ENCODE results near the gene IGSF10. TPM values are rescaled to one million over a fixed set of nuclear protein-coding genes. Genes with fewer than 3 reads are reported as not detected.
"Not testable (repeated sequence)": the region's sequence is repeated elsewhere in the genome, so short reads cannot be mapped to it uniquely, and the experiment has no call there.

The IGSF10 gene
- polyA plus RNA-seq (ENCODE audit: insufficient read length in 10 of 10): 10 to 100 TPM in 7 of 10 donors, 1 to 10 TPM in 3; 2.0 to 36.1 (median 15.6) TPM
- long read RNA-seq, donor 1: 0 reads
- long read RNA-seq, donor 2: 0 reads
- long read RNA-seq, donor 3: 0 reads
- long read RNA-seq, donor 4, partial matches to known transcripts: 11 of 11 reads
- long read RNA-seq, donor 4, other reads (novel, unspliced or antisense): 0 of 11 reads
- long read RNA-seq, donor 5: 0 reads
- long read RNA-seq, donor 6: 0 reads
- long read RNA-seq, donor 7: 0 reads
- long read RNA-seq, donor 8: 0 reads
- long read RNA-seq, donor 9: 0 reads

- DNase-seq: peak; percentile 15 to 70 (median 42)
Observed at GRCh38 chr3:151460774-151461450, at the start of gene IGSF10. IGSF10 (minus strand) TSS chr3:151461061; CDS start chr3:151458709, 2,352 bp downstream.

DNA sequence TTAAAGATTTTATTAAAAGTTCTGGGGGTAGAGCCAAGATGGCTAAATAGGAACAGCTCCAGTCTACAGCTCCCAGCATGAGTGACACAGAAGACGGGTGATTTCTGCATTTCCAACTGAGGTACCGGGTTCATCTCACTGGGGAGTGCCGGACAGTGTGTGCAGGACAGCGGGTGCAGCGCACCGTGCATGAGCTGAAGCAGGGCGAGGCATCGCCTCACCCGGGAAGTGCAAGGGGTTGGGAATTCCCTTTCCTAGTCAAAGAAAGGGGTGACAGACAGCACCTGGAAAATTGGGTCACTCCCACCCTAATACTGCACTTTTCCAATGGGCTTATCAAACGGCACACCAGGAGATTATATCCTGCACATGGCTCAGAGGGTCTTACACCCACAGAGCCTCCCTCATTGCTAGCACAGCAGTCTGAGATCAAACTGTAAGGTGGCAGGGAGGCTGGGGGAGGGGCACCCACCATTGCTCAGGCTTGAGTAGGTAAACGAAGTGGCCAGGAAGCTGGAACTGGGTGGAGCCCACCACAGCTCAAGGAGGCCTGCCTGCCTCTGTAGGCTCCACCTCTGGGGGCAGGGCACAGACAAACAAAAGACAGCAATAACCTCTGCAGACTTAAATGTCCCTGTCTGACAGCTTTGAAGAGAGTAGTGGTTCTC, 48.7 kb upstream of the IGSF10 start:
- not testable (repeated sequence) for DNase-seq

GRCh38 chr3:151504606-151505005, 43.7 kb upstream of the IGSF10 start:
- DNase-seq: no peak

- DNase-seq: no peak
Observed at GRCh38 chr3:151503074-151503473, 42.2 kb upstream of the IGSF10 start.

DNA sequence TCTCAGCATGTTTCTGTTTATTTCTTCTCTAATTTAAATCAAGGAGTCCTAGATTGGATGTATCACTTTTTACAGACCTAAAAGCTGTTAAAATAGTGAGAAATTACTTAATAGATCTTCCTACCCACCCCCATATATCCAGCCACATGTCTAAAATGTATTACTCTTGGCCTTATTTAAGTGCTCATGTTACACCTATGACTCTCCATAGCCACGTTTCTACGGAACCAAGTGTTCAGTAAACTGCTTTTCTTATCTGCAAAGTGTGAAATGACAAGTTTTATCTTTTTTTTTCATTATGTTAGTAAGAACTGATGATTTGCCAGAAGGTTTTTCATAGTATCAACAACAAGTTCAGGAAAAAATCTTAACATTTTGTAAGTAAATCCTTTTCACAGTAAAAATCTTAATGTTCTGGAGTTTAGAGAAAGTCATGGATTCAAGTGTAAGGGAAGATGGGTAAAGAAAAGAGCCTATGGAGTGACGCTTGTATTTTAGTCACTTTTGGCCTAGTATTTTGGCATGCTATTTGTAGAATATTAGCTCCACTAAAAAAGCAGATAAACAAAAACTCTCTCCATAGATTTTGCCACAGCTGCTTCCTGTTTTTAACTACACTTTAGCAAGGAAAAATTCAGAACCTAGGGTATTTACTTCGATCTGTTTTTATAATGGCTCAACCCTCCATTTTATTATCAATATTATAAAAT, 41.2 kb upstream of the IGSF10 start:
- DNase-seq: peak in 1 of 3 donors; percentile 43

DNA sequence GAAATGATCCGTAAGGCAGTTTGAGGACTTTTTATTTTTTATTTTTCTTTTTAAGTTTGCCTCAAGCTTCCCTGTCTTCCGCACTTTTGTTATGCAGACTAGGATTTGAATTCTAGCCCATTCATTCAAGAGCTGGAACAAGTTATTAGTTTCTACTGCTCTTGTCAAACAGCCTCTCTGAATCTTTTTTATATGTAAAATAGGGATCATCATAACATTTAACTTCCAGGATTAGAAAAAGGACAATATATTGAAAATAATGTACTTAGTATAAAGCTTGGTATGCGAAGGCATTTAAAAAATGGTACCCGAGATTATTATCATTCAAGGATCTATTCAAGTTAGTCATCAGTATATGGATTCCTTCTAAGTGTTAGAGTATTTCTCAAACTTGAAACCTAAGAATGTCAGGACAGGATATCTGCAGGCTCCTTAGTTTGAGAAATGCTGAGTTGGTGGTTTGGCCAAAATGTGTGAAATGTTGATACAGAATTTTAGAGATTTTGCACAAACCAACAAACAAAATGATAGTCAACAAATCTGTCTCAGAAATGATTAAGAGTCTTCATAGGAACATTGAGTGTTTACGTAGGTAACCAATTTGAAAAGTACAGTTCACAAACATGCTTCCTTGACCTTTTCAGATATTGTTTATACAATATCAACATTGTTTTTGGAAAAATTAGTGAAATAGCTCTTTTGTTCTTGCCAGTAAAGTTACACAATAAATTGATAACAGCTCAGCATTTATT, 40.5 kb upstream of the IGSF10 start:
- DNase-seq: no peak

GRCh38 chr3:151499168-151499567, 38.3 kb upstream of the IGSF10 start:
- DNase-seq: peak in 1 of 3 donors; percentile 61

DNA sequence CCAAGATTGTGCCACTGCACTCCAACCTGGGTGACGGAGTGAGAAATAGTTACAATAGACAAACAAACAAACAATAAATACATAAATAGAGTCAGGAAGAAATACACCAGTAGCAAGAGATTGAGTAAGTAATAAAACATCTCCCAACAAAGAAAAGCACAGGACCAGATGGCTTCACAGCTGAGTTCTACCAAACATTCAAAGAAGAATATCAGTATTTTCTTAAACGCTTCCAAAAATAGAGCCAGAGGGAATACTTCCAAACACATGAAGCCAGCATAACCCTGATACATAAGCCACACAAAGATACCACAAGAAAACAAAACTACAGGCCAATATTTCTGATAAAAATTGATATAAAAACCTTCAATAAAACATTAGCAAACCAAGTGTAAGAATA, 30.7 kb upstream of the IGSF10 start:
- no peak for DNase-seq

GRCh38 chr3:151487833-151488232, 27.0 kb upstream of the IGSF10 start:
- DNase-seq: not testable (repeated sequence)

DNA sequence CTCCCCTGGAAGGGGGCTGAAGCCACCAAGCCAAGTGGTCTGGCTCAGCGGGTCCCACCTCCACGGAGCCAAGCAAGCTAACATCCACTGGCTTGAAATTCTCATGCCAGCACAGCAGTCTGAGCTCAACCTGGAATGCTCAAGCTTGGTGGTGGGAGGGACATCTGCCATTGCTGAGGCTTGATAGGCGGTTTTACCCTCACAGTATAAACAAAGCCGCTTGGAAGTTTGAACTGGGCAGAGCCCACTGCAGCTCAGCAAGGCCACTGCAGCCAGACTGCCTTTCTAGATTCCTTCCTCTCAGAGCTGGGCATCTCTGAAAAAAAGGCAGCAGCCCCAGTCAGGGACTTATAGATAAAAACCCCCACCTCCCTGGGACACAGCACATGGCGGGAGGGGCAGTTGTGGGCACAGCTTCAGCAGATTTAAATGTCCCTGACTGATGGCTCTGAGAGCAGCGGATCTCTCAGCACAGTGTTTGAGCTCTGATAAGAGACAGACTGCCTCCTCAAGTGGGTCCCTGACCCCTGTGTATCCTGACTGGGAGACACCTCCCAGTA, 23.2 kb upstream of the IGSF10 start:
- no peak for DNase-seq

- DNase-seq: no peak
Observed at GRCh38 chr3:151483488-151483887, 22.6 kb upstream of the IGSF10 start.

- no peak for DNase-seq
Observed at GRCh38 chr3:151480492-151480891, 19.6 kb upstream of the IGSF10 start.

GRCh38 chr3:151479452-151479851, 18.6 kb upstream of the IGSF10 start:
- no peak for DNase-seq

DNA sequence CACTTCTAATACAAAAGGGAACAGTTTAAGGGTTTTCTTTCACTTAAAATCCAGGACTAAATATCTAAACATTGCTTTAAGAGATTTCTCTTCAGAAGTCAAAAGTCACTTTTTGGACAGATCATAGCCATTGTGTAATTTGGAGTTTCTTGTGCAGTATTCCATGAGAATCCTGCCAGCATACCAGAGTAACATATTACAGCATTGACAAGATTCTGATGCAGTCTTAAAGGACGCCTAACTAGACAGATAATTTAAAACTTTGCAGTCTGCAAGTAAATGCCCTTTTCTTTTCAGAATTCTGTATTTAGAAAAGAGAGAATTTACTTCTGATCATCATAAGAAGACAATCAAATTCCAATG, 17.5 kb upstream of the IGSF10 start:
- DNase-seq: peak in 2 of 3 donors; percentile 40 to 58

DNA sequence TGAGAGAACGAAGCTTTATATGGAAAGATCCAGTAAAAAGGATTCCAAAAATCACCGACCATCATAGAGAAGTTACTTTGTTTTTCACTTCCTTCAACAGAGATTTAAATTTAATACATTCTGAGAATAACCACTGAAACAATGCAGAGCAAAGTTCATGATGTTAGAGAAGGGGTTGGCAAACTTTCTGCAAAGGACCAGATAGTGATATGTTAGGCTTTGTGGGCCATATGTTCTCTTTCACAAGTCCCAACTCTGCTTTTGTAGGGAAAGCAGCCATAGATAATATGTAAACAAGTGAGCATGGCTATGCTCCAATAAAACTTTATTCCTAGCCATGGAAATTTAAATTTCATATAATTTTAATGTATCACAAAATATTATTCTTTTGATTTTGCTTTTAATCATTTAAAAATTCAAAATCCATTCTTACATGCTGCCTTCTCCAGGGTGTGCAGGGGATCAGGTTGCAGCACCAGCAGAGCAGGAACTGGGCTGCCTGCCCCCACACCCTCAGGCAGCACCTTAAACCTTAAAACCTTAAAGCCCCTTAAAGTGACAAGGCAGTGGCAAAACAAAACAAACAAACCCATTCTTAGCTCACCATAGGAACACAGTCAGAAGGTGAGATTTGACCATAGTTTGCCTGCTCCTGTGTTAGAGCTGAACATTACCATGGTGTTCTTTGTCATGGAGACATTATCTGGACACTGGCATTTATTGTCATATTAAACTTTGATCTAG, 16.9 kb upstream of the IGSF10 start:
- no peak for DNase-seq

GRCh38 chr3:151476344-151477018, 15.6 kb upstream of the IGSF10 start:
- no peak for DNase-seq

DNA sequence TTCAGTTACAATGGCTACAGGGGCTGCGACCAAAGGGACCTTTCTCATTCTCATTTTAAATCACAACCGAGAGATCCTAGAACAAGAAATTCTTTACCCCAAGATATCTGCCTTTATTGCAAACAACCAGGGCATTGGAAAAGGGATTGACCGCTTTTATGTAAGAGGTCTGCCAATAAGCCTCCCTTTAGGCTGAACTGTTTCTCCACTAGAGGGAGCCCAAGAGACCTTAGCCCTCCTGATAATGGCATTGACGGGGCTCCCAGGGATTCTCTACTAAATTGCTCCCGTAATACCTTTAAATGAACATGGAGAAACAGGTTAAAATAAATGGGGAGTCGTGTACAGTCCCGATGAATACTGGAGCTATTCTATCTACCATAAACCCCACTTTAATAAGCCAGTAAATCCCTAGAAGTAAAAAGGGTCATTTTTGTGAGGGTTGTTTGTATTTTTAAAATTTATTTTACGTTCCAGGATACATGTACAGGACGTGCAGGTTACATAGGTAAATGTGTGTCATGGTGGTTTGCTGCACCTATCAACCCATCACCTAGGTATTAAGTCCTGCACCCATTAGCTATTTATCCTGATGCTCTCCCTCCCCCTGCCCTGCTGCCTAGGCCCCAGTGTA, 7.5 kb upstream of the IGSF10 start:
- peak in 2 of 3 donors; percentile 30 to 37 for DNase-seq

DNA sequence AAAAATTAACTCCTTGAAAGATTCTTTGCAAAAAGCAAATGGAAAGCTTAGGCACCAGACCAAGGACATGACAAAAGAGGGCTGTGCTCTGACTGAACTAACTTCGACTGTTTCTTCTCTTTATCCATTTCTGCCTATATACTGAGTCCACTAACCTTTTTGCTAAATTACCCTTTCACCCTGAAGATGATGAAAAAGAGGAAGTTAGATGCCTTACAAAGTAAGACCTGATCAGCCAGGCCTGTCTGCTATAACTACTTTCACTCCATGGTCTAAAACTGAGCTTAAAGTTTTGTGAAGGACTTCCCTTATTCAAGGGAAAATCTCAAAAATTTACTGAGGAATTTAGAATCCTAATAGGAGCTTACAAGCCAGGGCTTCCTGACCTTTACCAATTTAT, 6.2 kb upstream of the IGSF10 start:
- no peak for DNase-seq

GRCh38 chr3:151462991-151463390, 2.1 kb upstream of the IGSF10 start:
- no peak for DNase-seq
